ENCODE results near the gene HEXD.

DNA sequence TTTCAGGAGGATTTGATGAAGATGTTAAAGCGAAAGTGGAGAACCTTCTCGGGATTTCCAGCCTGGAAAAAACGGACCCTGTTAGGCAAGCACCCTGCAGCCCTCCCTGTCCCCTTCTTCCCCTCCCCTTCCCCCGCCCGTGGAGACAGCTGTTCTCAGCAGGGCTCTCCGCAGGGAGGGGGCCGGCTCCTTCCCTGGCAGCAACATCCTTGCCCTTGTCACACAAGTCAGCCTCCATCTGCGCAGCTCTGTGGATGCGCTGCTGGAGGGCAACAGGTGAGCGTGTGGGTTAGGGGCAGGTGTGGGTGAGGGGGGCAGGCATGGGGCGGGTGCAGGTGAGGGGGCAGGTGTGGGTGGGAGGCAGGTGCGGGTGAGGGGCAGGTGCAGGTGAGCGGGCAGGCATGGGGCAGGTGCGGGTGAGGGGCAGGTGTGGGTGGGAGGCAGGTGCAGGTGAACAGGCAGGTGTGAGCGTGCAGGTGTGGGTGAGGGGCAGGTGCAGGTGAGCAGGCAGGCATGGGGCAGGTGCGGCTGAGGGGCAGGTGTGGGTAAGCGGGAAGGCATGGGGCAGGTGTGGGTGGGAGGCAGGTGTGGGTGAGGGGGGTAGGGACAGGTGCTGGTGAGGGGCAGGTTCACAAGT, 23.0 kb downstream of the HEXD start:
- TF ChIP-seq, protein P1, sequence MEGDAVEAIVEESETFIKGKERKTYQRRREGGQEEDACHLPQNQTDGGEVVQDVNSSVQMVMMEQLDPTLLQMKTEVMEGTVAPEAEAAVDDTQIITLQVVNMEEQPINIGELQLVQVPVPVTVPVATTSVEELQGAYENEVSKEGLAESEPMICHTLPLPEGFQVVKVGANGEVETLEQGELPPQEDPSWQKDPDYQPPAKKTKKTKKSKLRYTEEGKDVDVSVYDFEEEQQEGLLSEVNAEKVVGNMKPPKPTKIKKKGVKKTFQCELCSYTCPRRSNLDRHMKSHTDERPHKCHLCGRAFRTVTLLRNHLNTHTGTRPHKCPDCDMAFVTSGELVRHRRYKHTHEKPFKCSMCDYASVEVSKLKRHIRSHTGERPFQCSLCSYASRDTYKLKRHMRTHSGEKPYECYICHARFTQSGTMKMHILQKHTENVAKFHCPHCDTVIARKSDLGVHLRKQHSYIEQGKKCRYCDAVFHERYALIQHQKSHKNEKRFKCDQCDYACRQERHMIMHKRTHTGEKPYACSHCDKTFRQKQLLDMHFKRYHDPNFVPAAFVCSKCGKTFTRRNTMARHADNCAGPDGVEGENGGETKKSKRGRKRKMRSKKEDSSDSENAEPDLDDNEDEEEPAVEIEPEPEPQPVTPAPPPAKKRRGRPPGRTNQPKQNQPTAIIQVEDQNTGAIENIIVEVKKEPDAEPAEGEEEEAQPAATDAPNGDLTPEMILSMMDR (conservative IDR thresholded peaks at IDR 0.05; ENCODE audit: low read length): no peak
- TF ChIP-seq EZH2phosphoT487 (IDR thresholded peaks at IDR 0.05; ENCODE audit: borderline replicate concordance, low read depth, low read length): no peak
